ENCODE data around the gene MARK1.
A peak's percentile ranks its signal among the peaks of the same experiment; 100 is the strongest.

MARK1 gene

GRCh38 chr1:220507085-220507484 lies 20.9 kb upstream of the MARK1 start:
- ChIA-PET CTCF (no interaction called here), POLR2A (no interaction called here)
- TF ChIP-seq FOXM1 (IDR thresholded peaks at IDR 0.05; ENCODE audit: borderline replicate concordance): no peak
- no peak for TF ChIP-seq L3MBTL2 (conservative IDR thresholded peaks at IDR 0.05)
- TF ChIP-seq FOXK2 (IDR thresholded peaks at IDR 0.05): no peak
- no peak for TF ChIP-seq PKNOX1 (IDR thresholded peaks at IDR 0.05)
- no peak for TF ChIP-seq CTBP1 (IDR thresholded peaks at IDR 0.05; ENCODE audit: borderline replicate concordance)
- TF ChIP-seq ZNF384 (IDR thresholded peaks at IDR 0.05): no peak
- no peak for TF ChIP-seq BHLHE40 (IDR thresholded peaks at IDR 0.05; ENCODE audit: borderline replicate concordance)
- TF ChIP-seq ARNT (IDR thresholded peaks at IDR 0.05): no peak
- no peak for DNase-seq (ENCODE audit: extremely low spot score)

- TF ChIP-seq FOXK2 (IDR thresholded peaks at IDR 0.05) (no peak), ARNT (IDR thresholded peaks at IDR 0.05) (no peak), SP1 (IDR thresholded peaks at IDR 0.05) (no peak), LEF1 (IDR thresholded peaks at IDR 0.05; ENCODE audit: borderline replicate concordance) (no peak), FOXM1 (IDR thresholded peaks at IDR 0.05; ENCODE audit: borderline replicate concordance) (no peak), ELF4 (IDR thresholded peaks at IDR 0.05) (no peak), ZNF384 (IDR thresholded peaks at IDR 0.05) (no peak), PKNOX1 (IDR thresholded peaks at IDR 0.05) (no peak), TARDBP (IDR thresholded peaks at IDR 0.05) (no peak), NFRKB (IDR thresholded peaks at IDR 0.05) (no peak), L3MBTL2 (conservative IDR thresholded peaks at IDR 0.05) (no peak), HDGF (IDR thresholded peaks at IDR 0.05; ENCODE audit: borderline replicate concordance) (no peak), CTBP1 (IDR thresholded peaks at IDR 0.05; ENCODE audit: borderline replicate concordance) (no peak), FOXA1 (IDR thresholded peaks at IDR 0.05) (no peak), BHLHE40 (IDR thresholded peaks at IDR 0.05; ENCODE audit: borderline replicate concordance) (no peak)
Measured at GRCh38 chr1:220511179-220511578, 16.8 kb upstream of the MARK1 start.

GRCh38 chr1:220511785-220512184 lies 16.2 kb upstream of the MARK1 start:
- peak; percentile 34 for DNase-seq (ENCODE audit: extremely low spot score)
- CTCF ChIA-PET: no interaction called here
- TF ChIP-seq SP1 (IDR thresholded peaks at IDR 0.05) (no peak), ARNT (IDR thresholded peaks at IDR 0.05) (no peak), FOXM1 (IDR thresholded peaks at IDR 0.05; ENCODE audit: borderline replicate concordance) (no peak), CTBP1 (IDR thresholded peaks at IDR 0.05; ENCODE audit: borderline replicate concordance) (no peak), BHLHE40 (IDR thresholded peaks at IDR 0.05; ENCODE audit: borderline replicate concordance) (no peak), FOXA1 (IDR thresholded peaks at IDR 0.05) (no peak), HDGF (IDR thresholded peaks at IDR 0.05; ENCODE audit: borderline replicate concordance) (no peak), LEF1 (IDR thresholded peaks at IDR 0.05; ENCODE audit: borderline replicate concordance) (no peak)
- POLR2A ChIA-PET: no interaction called here

More at GRCh38 chr1:220511179-220511578, 16.8 kb upstream of the MARK1 start:
- CTCF ChIA-PET: no interaction called here
- no peak for DNase-seq (ENCODE audit: extremely low spot score)
- POLR2A ChIA-PET: no interaction called here

- TF ChIP-seq TARDBP (IDR thresholded peaks at IDR 0.05) (no peak), NFRKB (IDR thresholded peaks at IDR 0.05) (no peak), ARNT (IDR thresholded peaks at IDR 0.05) (no peak), ZNF384 (IDR thresholded peaks at IDR 0.05) (no peak), LEF1 (IDR thresholded peaks at IDR 0.05; ENCODE audit: borderline replicate concordance) (no peak), CTBP1 (IDR thresholded peaks at IDR 0.05; ENCODE audit: borderline replicate concordance) (no peak), FOXA1 (IDR thresholded peaks at IDR 0.05) (no peak), FOXK2 (IDR thresholded peaks at IDR 0.05) (no peak), PKNOX1 (IDR thresholded peaks at IDR 0.05) (no peak)
- ChIA-PET POLR2A (no interaction called here), CTCF (no interaction called here)
- no peak for DNase-seq (ENCODE audit: extremely low spot score)
Measured at GRCh38 chr1:220513834-220514233, 14.1 kb upstream of the MARK1 start.

- ChIA-PET CTCF (no interaction called here), POLR2A (no interaction called here)
- no peak for DNase-seq (ENCODE audit: extremely low spot score)
- TF ChIP-seq ELF4 (IDR thresholded peaks at IDR 0.05) (no peak), BHLHE40 (IDR thresholded peaks at IDR 0.05; ENCODE audit: borderline replicate concordance) (no peak), L3MBTL2 (conservative IDR thresholded peaks at IDR 0.05) (no peak), ZNF384 (IDR thresholded peaks at IDR 0.05) (no peak), FOXM1 (IDR thresholded peaks at IDR 0.05; ENCODE audit: borderline replicate concordance) (no peak), LEF1 (IDR thresholded peaks at IDR 0.05; ENCODE audit: borderline replicate concordance) (no peak), TARDBP (IDR thresholded peaks at IDR 0.05) (no peak)
Measured at GRCh38 chr1:220514256-220514655, 13.7 kb upstream of the MARK1 start.

GRCh38 chr1:220516014-220516721 lies 11.8 kb upstream of the MARK1 start:
- POLR2A ChIA-PET: no interaction called here
- no peak for TF ChIP-seq NFRKB (IDR thresholded peaks at IDR 0.05)
- TF ChIP-seq PKNOX1 (IDR thresholded peaks at IDR 0.05): no peak
- no peak for TF ChIP-seq LEF1 (IDR thresholded peaks at IDR 0.05; ENCODE audit: borderline replicate concordance)
- TF ChIP-seq L3MBTL2 (conservative IDR thresholded peaks at IDR 0.05): no peak
- no peak for TF ChIP-seq ARNT (IDR thresholded peaks at IDR 0.05)
- TF ChIP-seq ELF4 (IDR thresholded peaks at IDR 0.05): no peak
- TF ChIP-seq SP1 (IDR thresholded peaks at IDR 0.05): no peak
- no peak for TF ChIP-seq HDGF (IDR thresholded peaks at IDR 0.05; ENCODE audit: borderline replicate concordance)
- TF ChIP-seq SUZ12 (IDR thresholded peaks at IDR 0.05): no peak
- no peak for TF ChIP-seq FOXA1 (IDR thresholded peaks at IDR 0.05)
- TF ChIP-seq CTBP1 (IDR thresholded peaks at IDR 0.05; ENCODE audit: borderline replicate concordance): no peak
- no peak for TF ChIP-seq TARDBP (IDR thresholded peaks at IDR 0.05)

More at GRCh38 chr1:220516014-220516721, 11.8 kb upstream of the MARK1 start:
- no peak for DNase-seq (ENCODE audit: extremely low spot score)
- CTCF ChIA-PET: interaction anchor here (0.6 kb wide), 1 partner anchor 287 kb away, joined by 4 read pairs; no protein-coding TSS in a partner anchor

All from HEK293T (cell line).